Astrocyte of the spinal cord (primary cell): ENCODE results near the gene MINAR1.

ENCODE experiments used
- DNase-seq: peaks from one replicate; pipeline ENCODE4 v3.0.0; 2011; ENCODE audit warnings: low read depth, low spot score
- H3K4me3 ChIP-seq: 2 replicates; pipeline ENCODE4 v1.5.1; 2011; ENCODE audit warnings: low read depth, mild to moderate bottlenecking, low read length, moderate library complexity
- in situ Hi-C: cut with HindIII; loops from 2 replicates; pipeline ENCODE4 v1.10.0; 2017; ENCODE audit warnings: low sequenced_read_pairs
- TF ChIP-seq, protein P1 (sequence below): IDR thresholded peaks from 2 replicates; pipeline ENCODE4 v1.5.1; 2012; ENCODE audit warnings: low read depth, mild to moderate bottlenecking, low read length, inconsistent platforms

Gene MINAR1

DNA sequence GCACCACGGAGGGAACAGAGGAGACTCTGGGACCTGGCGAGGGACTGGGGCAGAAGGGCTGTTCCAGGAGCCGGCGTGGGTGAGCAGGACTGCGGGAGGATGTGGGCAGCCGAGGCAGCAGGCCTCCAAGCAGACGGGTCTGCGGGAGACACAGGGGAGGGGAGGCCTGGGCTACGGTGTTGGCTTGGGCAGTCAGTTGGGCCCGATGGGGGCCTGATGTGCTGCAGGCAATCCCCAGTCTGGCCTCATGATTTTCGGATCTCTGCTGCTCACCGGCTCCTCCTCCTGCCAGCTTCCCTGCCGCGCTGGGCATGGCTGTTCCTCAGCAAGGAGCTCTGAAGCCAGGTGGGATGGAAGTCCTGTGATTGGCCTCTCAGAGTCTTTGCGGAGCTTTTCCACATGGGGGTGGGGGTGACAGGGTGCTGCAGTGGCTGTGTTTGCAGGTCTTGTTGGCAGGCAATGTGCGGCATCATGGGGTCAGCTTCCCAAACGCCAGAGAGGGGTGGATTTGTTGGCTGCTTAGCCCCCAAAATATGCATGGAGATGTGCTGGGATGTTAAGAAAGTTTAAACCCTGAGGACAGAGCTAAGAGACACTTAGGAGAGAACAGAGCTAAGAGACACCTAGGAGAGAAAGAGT, 19.3 kb downstream of the MINAR1 start:
- no peak for DNase-seq
- TF ChIP-seq, protein P1, sequence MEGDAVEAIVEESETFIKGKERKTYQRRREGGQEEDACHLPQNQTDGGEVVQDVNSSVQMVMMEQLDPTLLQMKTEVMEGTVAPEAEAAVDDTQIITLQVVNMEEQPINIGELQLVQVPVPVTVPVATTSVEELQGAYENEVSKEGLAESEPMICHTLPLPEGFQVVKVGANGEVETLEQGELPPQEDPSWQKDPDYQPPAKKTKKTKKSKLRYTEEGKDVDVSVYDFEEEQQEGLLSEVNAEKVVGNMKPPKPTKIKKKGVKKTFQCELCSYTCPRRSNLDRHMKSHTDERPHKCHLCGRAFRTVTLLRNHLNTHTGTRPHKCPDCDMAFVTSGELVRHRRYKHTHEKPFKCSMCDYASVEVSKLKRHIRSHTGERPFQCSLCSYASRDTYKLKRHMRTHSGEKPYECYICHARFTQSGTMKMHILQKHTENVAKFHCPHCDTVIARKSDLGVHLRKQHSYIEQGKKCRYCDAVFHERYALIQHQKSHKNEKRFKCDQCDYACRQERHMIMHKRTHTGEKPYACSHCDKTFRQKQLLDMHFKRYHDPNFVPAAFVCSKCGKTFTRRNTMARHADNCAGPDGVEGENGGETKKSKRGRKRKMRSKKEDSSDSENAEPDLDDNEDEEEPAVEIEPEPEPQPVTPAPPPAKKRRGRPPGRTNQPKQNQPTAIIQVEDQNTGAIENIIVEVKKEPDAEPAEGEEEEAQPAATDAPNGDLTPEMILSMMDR = no peak
- in situ Hi-C loops = no loop called here
- H3K4me3 ChIP-seq = no peak overlapping the region

DNA sequence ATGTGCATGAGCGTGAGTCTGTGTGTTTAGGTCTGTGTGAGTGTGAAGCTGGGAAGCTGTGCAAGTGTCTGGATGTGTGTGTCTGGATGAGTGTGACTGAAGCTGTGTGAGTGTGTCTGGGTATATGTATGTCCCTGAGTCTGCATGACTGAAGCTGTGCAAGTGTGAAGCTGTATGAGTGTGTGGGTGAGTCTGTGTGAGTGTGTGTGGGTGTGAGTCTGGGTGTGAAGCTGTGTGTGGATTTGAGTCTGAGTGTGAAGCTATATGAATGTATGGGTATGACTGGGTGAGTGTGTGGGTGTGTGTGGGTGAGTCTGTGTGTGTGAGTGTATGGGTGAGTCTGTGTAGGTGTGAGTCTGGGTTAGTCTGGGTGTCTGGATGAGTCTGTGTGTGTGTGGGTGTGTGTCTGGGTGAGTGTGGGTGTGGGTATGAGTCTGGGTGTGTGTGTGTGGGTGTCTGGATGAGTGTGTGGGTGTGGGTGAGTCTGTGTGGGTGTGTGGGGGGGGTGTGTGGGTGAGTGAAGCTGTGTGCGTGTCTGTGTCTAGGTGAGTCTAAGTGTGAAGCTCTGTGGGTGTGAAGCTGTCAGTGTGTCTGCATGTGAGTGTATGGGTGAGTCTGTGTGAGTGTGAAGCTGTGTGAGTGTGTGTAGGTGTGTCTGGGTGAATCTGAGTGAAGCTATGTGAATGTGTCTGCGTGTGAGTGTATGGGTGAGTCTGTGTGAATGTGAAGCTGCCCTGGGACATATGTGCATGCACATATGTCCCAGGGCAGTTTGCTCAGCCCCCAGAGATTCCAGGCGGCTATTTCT, 20.3 kb downstream of the MINAR1 start:
- no peak overlapping the region for H3K4me3 ChIP-seq
- in situ Hi-C loops = no loop called here
- no peak for DNase-seq
- TF ChIP-seq, protein P1 = no peak

DNA sequence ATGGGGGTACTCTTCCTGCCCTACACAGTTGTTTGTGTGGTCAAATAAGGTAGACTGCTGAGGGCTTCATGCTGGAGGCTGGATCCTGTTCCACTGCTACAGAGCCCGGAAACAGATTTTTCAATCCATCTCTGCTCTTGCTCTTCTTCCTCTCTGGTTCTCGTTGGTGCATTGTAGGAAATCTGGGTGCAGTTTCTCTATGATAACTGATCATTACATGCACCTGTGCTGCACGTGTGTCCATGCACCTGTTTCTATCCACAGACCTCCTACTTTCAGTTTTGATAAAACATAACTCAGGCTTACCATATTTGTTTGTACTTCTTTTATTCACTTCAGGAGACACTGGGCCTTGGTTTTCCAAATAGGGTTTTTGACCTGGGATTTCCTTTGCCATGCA, 21.3 kb downstream of the MINAR1 start:
- in situ Hi-C loops = no loop called here
- DNase-seq = no peak
- TF ChIP-seq, protein P1 = no peak
- H3K4me3 ChIP-seq = no peak overlapping the region

DNA sequence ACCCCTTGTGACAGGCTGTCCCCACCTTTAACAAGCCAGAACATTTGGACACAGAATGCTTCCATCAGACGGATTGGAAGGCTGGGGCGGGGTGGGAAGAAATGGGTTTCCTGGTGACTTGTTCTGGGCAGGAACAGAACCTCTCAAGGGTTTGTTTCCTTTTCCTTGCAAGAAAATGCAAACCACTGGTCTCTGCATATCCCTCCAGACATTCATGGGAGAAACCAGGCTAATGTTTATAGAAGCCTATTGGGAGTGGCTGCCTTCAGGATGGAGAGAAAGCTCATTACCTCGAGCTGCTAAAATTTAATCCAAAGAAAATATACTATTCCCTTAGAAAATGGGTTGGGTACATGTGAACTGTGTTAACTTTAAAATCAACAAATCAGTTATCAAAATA, 21.9 kb downstream of the MINAR1 start:
- DNase-seq = no peak
- no peak overlapping the region for H3K4me3 ChIP-seq
- in situ Hi-C loops = no loop called here
- TF ChIP-seq, protein P1 = no peak

DNA sequence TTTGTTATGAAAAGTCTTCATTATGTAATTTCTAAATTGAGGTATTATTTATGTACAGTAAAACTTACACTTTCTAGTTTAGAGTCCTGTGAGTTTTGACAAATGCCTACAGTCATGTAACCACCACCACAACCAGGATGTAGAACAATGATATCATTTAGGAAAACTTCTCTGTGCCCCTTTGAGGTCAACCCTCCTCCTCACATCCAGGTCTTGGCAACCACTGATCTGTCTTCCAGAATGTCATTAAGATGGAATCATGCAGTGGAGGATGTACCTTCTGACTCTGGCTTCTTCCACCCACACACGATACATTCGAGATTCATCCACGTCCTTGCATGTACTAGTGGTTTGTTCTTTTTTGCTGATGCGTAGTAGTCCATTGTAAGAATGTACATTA, 23.2 kb downstream of the MINAR1 start:
- TF ChIP-seq, protein P1 = no peak
- no peak for DNase-seq
- in situ Hi-C loops = no loop called here
- H3K4me3 ChIP-seq = no peak overlapping the region

DNA sequence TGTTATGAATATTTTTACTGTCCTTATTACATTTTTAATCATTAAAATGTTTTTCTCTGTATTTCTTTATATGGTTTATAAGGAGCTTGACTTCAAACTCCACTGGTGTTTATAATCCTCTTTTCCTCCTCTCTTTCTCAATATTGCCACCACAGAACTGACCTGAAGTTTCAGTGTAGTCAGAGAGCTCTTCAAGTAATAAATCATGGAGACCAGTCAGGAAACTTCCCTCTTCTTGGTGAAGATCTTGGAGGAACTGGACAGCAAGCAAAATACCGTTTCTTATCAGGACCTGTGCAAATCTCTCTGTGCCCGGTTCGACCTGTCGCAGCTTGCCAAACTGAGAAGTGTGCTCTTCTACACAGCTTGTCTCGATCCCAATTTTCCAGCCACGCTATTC, 23.8 kb downstream of the MINAR1 start:
- no peak overlapping the region for H3K4me3 ChIP-seq
- in situ Hi-C loops = no loop called here
- TF ChIP-seq, protein P1 = no peak
- DNase-seq = no peak
